GM18907 (cell line): ENCODE results near the gene ATP1A4.
"Not testable (repeated sequence)": the region's sequence is repeated elsewhere in the genome, so short reads cannot be mapped to it uniquely, and the experiment has no call there.

Source experiments
- ATAC-seq: cut with Tn5 transposase; IDR thresholded peaks from one replicate; pipeline ENCODE4 v1.9.1; 2021; ENCODE audit warnings: mild to moderate bottlenecking, moderate library complexity; ENCODE audit not compliant: unreplicated experiment

ATP1A4 gene

GRCh38 chr1:160151303-160151702 lies at the start of gene ATP1A4:
Gene ATP1A4 (plus strand): TSS chr1:160151603. CDS start chr1:160152041, 438 bp downstream.
- no peak for ATAC-seq

GRCh38 chr1:160101717-160102522 lies 49.5 kb upstream of the ATP1A4 start:
- no peak for ATAC-seq

GRCh38 chr1:160103658-160104408 lies 47.6 kb upstream of the ATP1A4 start:
- no peak for ATAC-seq

- no peak for ATAC-seq
Observed at GRCh38 chr1:160104486-160104885, 46.9 kb upstream of the ATP1A4 start.

- no peak for ATAC-seq
Observed at GRCh38 chr1:160105155-160105554, 46.2 kb upstream of the ATP1A4 start.

GRCh38 chr1:160107512-160107911 lies 43.9 kb upstream of the ATP1A4 start:
- ATAC-seq: no peak

GRCh38 chr1:160108888-160109662 lies 42.3 kb upstream of the ATP1A4 start:
- ATAC-seq: no peak

GRCh38 chr1:160109686-160110085 lies 41.7 kb upstream of the ATP1A4 start:
- no peak for ATAC-seq

GRCh38 chr1:160111462-160111861 lies 39.9 kb upstream of the ATP1A4 start:
- ATAC-seq: not testable (repeated sequence)

- ATAC-seq: no peak
Observed at GRCh38 chr1:160112357-160112756, 39.0 kb upstream of the ATP1A4 start.

GRCh38 chr1:160113407-160113806 lies 38.0 kb upstream of the ATP1A4 start:
- ATAC-seq: no peak

GRCh38 chr1:160114085-160114484 lies 37.3 kb upstream of the ATP1A4 start:
- no peak for ATAC-seq

GRCh38 chr1:160115545-160116282 lies 35.7 kb upstream of the ATP1A4 start, which contains the start of gene ATP1A2:
Gene ATP1A2 (plus strand): TSS chr1:160115759. CDS start chr1:160115862, 103 bp downstream.
- no peak for ATAC-seq

GRCh38 chr1:160116283-160117147 lies 34.9 kb upstream of the ATP1A4 start:
- no peak for ATAC-seq

GRCh38 chr1:160117300-160117699 lies 34.1 kb upstream of the ATP1A4 start:
- ATAC-seq: no peak

GRCh38 chr1:160117709-160118183 lies 33.7 kb upstream of the ATP1A4 start:
- no peak for ATAC-seq

GRCh38 chr1:160118928-160119327 lies 32.5 kb upstream of the ATP1A4 start:
- no peak for ATAC-seq

GRCh38 chr1:160120797-160121196 lies 30.6 kb upstream of the ATP1A4 start:
- ATAC-seq: no peak

GRCh38 chr1:160121388-160121787 lies 30.0 kb upstream of the ATP1A4 start:
- no peak for ATAC-seq
